H1 (cell line): ENCODE measurements around the gene RAB1B. TPM values are rescaled to one million over a fixed set of nuclear protein-coding genes. Genes with fewer than 3 reads are reported as not detected.

Experiments used
- BACH1 ChIP-seq: IDR thresholded peaks from 2 replicates; pipeline ENCODE4 v1.6.1; 2012; ENCODE audit warnings: low read length, improper control_type of control experiment
- SAP30 ChIP-seq: fragments of 300-600 bp; sonication (generic); IDR thresholded peaks from 2 replicates; pipeline ENCODE4 v1.7.1; 2012; ENCODE audit warnings: low read length, moderate library complexity, mild to moderate bottlenecking, inconsistent platforms; ENCODE audit not compliant: insufficient read depth, insufficient replicate concordance
- SIN3A ChIP-seq, 2 experiments: IDR thresholded peaks in 1 of 2; conservative IDR thresholded peaks in 1 of 2; 2 replicates each; pipeline ENCODE4 v1.6.1; 2011 to 2012; ENCODE audit warnings: low read length in 2 of 2, improper control_type of control experiment in 1 of 2, low read depth in 1 of 2, mild to moderate bottlenecking in 1 of 2
- SP4 ChIP-seq: IDR thresholded peaks from 2 replicates; pipeline ENCODE4 v1.6.1; 2012; ENCODE audit warnings: low read length, inconsistent platforms
- YY1 ChIP-seq: IDR thresholded peaks from 2 replicates; pipeline ENCODE4 v1.6.1; 2011; ENCODE audit warnings: low read depth, mild to moderate bottlenecking, low read length
- polyA plus RNA-seq, 7 experiments: library from polyadenylated mRNA; depleted of rRNA in 3 of 7; stranded (reverse) in 5 of 7; unstranded in 2 of 7; fragments of >200 nt in 5 of 7; fragments of 200-250 nt in 2 of 7; gene quantifications; 1 replicate in 5 of 7; 2 replicates in 1 of 7; 4 replicates in 1 of 7; pipeline versions ENCODE4 v1.2.1 to v1.2.3, GENCODE V29; 2011 to 2013; ENCODE audit warnings: missing spikeins in 2 of 7, mixed read lengths in 2 of 7
- total RNA-seq: library from RNA; stranded (reverse); fragmentation: NEBNext Ultra II Directional; extraction: Animal tissue kit (Norgen Biotek cat#: 25700); gene quantifications from 2 replicates; pipeline ENCODE4 v1.2.1, GENCODE V29; 2021

The RAB1B gene
- total and polyA plus RNA-seq, 2 of the 8 experiments (the other 6 are each of a cell fraction or from before 2014, with no cell fraction given), result 100 to 217 TPM

- TF ChIP-seq YY1 (no peak), BACH1 (no peak), SAP30 (no peak), SP4 (no peak), SIN3A (conservative IDR thresholded peaks at IDR 0.05 in 1 of 2, IDR thresholded peaks at IDR 0.05 in 1 of 2; ENCODE audit: low read depth in 1 of 2, low read length in 2 of 2) (no peak)
These were observed 24.9 kb downstream of the RAB1B start (continued) for GRCh38 chr11:66293352-66293751.
